ENCODE measurements around the gene SERPINB10.
"Not testable (repeated sequence)": the region's sequence is repeated elsewhere in the genome, so short reads cannot be mapped to it uniquely, and the experiment has no call there.

SERPINB10 gene

DNA sequence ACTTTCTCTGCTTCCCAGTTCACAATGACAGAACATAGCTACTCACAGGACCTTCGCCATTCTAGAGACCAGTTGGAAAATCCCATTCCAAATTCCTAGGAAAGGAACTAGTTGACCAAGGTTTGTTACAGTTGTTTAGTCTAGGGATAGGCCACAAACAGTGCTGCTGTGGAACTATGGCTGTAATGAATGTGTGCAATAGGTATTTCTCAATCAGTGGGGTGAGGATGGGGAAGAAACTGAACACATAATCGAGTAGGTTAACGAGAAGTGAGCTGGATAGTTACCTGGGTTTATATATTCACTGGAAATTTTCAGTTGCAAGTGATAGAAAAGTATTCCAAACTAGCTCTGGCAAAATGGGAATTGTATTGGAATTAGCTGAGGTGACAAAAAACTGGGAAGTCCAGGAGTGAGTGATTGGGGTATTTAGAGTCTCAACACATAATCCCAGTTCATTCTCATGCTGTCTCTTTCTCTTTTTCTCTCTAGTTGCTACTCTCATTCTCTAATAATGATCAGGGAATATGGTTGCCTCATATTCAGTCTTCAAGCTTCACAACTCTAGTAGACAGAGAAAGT, 23.1 kb downstream of the SERPINB10 start:
- no peak for DNase-seq (ENCODE audit: extremely low read depth, insufficient read length)

GRCh38 chr18:63936156-63936931, 28.6 kb downstream of the SERPINB10 start:
- Histone ChIP-seq H3K4me3 (replicated peaks; ENCODE audit: low read depth, low read length) (peak overlapping the region; percentile 68), H3K27me3 (replicated peaks; ENCODE audit: control insufficient read depth, insufficient read depth, low read length) (no peaks in the 10 kb centered on the region), H3K36me3 (ENCODE audit: control insufficient read depth, insufficient read depth, low read length) (no peaks in the 10 kb centered on the region)
- DNase-seq (ENCODE audit: extremely low read depth, insufficient read length), result peak; percentile 90
- TF ChIP-seq, protein P1, sequence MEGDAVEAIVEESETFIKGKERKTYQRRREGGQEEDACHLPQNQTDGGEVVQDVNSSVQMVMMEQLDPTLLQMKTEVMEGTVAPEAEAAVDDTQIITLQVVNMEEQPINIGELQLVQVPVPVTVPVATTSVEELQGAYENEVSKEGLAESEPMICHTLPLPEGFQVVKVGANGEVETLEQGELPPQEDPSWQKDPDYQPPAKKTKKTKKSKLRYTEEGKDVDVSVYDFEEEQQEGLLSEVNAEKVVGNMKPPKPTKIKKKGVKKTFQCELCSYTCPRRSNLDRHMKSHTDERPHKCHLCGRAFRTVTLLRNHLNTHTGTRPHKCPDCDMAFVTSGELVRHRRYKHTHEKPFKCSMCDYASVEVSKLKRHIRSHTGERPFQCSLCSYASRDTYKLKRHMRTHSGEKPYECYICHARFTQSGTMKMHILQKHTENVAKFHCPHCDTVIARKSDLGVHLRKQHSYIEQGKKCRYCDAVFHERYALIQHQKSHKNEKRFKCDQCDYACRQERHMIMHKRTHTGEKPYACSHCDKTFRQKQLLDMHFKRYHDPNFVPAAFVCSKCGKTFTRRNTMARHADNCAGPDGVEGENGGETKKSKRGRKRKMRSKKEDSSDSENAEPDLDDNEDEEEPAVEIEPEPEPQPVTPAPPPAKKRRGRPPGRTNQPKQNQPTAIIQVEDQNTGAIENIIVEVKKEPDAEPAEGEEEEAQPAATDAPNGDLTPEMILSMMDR (IDR thresholded peaks at IDR 0.05; ENCODE audit: insufficient read depth, low read length, poor library complexity, severe bottlenecking), result peak; percentile 70

More for the DNA sequence above, 23.1 kb downstream of the SERPINB10 start:
- TF ChIP-seq, protein P1 (IDR thresholded peaks at IDR 0.05; ENCODE audit: insufficient read depth, low read length, poor library complexity, severe bottlenecking), result no peak
- H3K4me3 ChIP-seq (replicated peaks; ENCODE audit: low read depth, low read length), result no peak overlapping the region
- H3K36me3 ChIP-seq (ENCODE audit: control insufficient read depth, insufficient read depth, low read length), result no peaks in the 10 kb centered on the region
- no peaks in the 10 kb centered on the region for H3K27me3 ChIP-seq (replicated peaks; ENCODE audit: control insufficient read depth, insufficient read depth, low read length)

DNA sequence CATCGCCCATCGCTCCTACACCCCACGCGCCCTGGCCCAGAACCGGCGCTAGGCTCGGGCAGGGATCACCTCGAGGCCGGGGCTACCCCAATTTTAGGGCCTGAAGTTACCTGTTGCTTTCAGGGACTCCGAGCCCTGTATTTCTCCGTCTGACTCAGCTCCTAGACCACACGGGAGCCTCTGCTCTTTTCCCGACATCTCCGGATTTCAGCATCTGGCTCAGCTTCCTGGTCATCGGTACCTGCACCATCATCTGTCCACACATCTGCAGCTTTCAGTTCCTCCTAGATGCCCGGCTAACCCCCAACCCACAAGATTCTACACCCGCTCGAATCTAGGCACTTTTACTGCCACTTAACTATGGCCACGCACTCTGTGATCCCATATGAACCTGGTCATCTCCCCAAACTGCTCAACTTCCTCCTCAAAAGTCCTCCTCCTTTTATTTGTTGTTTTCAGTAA, 29.2 kb downstream of the SERPINB10 start:
- no peaks in the 10 kb centered on the region for H3K27me3 ChIP-seq (replicated peaks; ENCODE audit: control insufficient read depth, insufficient read depth, low read length)
- peak overlapping the region; percentile 68 for H3K4me3 ChIP-seq (replicated peaks; ENCODE audit: low read depth, low read length)
- TF ChIP-seq, protein P1 (IDR thresholded peaks at IDR 0.05; ENCODE audit: insufficient read depth, low read length, poor library complexity, severe bottlenecking), result no peak
- H3K36me3 ChIP-seq (ENCODE audit: control insufficient read depth, insufficient read depth, low read length), result no peaks in the 10 kb centered on the region
- no peak for DNase-seq (ENCODE audit: extremely low read depth, insufficient read length)

DNA sequence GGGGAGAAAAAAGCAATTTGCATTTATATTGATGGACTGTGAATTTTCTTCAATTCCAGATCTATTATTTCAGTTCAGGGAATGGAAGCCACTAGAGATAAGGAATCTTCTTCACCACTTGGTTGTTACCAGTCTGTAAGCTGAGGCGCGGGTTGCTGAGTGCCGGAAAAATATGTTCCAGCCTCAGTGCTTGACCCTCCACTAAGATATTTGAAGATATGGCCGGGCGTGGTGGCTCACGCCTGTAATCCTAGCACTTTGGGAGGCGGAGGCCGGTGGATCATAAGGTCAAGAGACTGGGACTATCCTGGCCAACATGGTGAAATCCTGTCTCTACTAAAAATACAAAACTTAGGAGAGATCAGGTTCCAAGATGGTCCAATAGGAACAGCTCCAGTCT, 32.2 kb downstream of the SERPINB10 start:
- DNase-seq (ENCODE audit: extremely low read depth, insufficient read length), result no peak
- Histone ChIP-seq H3K27me3 (replicated peaks; ENCODE audit: control insufficient read depth, insufficient read depth, low read length) (no peaks in the 10 kb centered on the region), H3K36me3 (ENCODE audit: control insufficient read depth, insufficient read depth, low read length) (no peaks in the 10 kb centered on the region), H3K4me3 (replicated peaks; ENCODE audit: low read depth, low read length) (no peak overlapping the region)
- TF ChIP-seq, protein P1 (IDR thresholded peaks at IDR 0.05; ENCODE audit: insufficient read depth, low read length, poor library complexity, severe bottlenecking), result no peak

GRCh38 chr18:63940543-63941050, 32.8 kb downstream of the SERPINB10 start:
- not testable (repeated sequence) for H3K27me3 ChIP-seq (replicated peaks; ENCODE audit: control insufficient read depth, insufficient read depth, low read length); H3K4me3 ChIP-seq (replicated peaks; ENCODE audit: low read depth, low read length); DNase-seq (ENCODE audit: extremely low read depth, insufficient read length); H3K36me3 ChIP-seq (ENCODE audit: control insufficient read depth, insufficient read depth, low read length)

GRCh38 chr18:63947051-63947790, 39.5 kb downstream of the SERPINB10 start:
- TF ChIP-seq, protein P1 (IDR thresholded peaks at IDR 0.05; ENCODE audit: insufficient read depth, low read length, poor library complexity, severe bottlenecking), result no peak
- no peak overlapping the region for H3K4me3 ChIP-seq (replicated peaks; ENCODE audit: low read depth, low read length)
- no peaks in the 10 kb centered on the region for H3K27me3 ChIP-seq (replicated peaks; ENCODE audit: control insufficient read depth, insufficient read depth, low read length)
- H3K36me3 ChIP-seq (ENCODE audit: control insufficient read depth, insufficient read depth, low read length), result no peaks in the 10 kb centered on the region
- DNase-seq (ENCODE audit: extremely low read depth, insufficient read length), result no peak
